Esophagus muscularis mucosa (tissue), 4 donors: ENCODE measurements around the gene GSC2.

Experiments
- EP300 ChIP-seq: sonication (generic); formaldehyde crosslinking; IDR thresholded peaks from one replicate; pipeline ENCODE4 v1.6.1; 2017; ENCODE audit warnings: antibody characterized with exemption
- POLR2AphosphoS5 ChIP-seq, 2 donors: sonication (generic); formaldehyde crosslinking; IDR thresholded peaks; one replicate each; pipeline ENCODE4 v1.6.1; 2017; ENCODE audit warnings: antibody characterized with exemption in 2 of 2
- TF ChIP-seq, protein P1 (sequence below), 3 experiments: fragments of 200-600 bp in 2 of 3; fragments of 450-650 bp in 1 of 3; sonication (generic) in 2 of 3; IDR thresholded peaks; one replicate each; pipeline ENCODE4 v1.5.1; 2017 to 2019; ENCODE audit warnings: antibody characterized with exemption in 3 of 3, mild to moderate bottlenecking in 2 of 3, moderate library complexity in 1 of 3

DNA sequence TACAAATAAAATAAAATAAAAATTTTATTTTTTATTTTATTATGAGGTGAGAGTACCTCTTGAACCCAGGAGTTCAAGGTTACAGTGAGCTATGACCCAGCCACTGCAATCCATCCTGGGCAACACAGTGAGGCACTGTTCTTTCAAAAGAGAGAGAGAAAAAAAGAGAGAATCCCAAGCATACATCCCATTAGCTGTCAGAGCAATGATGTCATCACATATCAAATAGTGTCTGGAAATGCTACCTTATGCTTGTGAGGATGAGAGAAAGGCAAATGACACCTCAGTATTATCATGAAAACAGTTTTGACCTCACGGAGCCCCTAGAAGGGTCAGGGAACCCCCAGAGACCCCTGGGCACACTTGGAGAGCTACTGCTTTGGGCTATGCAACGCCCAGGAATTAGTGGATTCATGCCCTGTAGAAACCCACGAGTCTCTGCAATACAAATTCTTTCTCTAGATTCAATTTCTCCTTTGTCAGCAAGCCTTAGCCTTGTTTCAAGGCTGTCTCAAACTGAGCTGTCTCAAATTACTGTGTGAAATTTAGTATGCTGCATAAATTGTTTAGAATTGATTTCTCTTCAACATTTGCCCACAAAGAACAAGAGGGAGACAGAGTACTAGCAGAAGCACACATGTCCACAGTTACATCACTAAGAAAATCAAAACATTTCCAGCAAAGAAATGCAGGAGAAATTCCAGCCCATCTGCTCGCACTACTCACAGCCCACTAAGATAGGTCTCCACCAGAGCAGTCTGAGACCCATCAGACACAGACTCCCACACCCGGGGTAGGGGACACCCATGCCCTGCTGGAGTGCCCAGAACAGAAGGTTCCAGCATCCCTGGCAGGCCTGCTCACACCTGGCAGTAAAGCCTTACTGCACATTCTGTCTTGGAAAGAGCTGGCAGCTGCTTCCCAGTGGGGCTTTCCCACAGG, 45.9 kb downstream of the GSC2 start:
- TF ChIP-seq EP300 (no peak), POLR2AphosphoS5 (IDR thresholded peaks at IDR 0.05) (no peak)
- TF ChIP-seq, protein P1, sequence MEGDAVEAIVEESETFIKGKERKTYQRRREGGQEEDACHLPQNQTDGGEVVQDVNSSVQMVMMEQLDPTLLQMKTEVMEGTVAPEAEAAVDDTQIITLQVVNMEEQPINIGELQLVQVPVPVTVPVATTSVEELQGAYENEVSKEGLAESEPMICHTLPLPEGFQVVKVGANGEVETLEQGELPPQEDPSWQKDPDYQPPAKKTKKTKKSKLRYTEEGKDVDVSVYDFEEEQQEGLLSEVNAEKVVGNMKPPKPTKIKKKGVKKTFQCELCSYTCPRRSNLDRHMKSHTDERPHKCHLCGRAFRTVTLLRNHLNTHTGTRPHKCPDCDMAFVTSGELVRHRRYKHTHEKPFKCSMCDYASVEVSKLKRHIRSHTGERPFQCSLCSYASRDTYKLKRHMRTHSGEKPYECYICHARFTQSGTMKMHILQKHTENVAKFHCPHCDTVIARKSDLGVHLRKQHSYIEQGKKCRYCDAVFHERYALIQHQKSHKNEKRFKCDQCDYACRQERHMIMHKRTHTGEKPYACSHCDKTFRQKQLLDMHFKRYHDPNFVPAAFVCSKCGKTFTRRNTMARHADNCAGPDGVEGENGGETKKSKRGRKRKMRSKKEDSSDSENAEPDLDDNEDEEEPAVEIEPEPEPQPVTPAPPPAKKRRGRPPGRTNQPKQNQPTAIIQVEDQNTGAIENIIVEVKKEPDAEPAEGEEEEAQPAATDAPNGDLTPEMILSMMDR (IDR thresholded peaks at IDR 0.05) = no peak
